Measurements from ENCODE around the gene RNF207. TPM values are rescaled to one million over a fixed set of nuclear protein-coding genes. Genes with fewer than 3 reads are reported as not detected.

RNF207 gene
- total RNA-seq, 1 donor from 2014 or later: 83.3 TPM

DNA sequence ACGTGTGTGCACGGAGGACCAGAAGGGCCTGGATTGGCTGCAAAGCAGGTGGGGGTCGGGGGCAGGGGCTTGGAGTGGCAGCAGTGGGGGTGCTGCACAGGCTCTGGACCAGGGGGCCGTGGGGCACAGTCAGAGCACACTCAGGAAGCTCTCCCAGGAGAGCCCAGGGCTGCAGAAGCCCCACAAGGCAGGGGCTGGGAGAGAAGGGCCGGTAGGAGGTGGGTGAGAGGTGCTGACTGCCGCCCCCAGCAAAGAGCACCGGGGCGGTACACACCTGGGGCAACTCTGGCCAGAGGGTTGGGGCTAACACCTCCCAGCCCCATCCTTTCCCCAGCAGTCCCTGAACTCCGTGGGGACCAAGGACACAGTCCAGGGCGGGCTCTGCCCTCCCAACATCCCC lies 39.7 kb upstream of the RNF207 start:
- Histone ChIP-seq H3K9me3 (replicated peaks) (no peaks in the 10 kb centered on the region), H3K4me3 (no peak overlapping the region), H3K36me3 (no peaks in the 10 kb centered on the region), H3K4me1 (peaks cover 4% of the 10 kb centered on the region), H3K27me3 (ENCODE audit: low read depth) (peaks cover 97% of the 10 kb centered on the region), H3K27ac (replicated peaks) (no peak overlapping the region)
- DNase-seq: no peak
- TF ChIP-seq, protein P1, sequence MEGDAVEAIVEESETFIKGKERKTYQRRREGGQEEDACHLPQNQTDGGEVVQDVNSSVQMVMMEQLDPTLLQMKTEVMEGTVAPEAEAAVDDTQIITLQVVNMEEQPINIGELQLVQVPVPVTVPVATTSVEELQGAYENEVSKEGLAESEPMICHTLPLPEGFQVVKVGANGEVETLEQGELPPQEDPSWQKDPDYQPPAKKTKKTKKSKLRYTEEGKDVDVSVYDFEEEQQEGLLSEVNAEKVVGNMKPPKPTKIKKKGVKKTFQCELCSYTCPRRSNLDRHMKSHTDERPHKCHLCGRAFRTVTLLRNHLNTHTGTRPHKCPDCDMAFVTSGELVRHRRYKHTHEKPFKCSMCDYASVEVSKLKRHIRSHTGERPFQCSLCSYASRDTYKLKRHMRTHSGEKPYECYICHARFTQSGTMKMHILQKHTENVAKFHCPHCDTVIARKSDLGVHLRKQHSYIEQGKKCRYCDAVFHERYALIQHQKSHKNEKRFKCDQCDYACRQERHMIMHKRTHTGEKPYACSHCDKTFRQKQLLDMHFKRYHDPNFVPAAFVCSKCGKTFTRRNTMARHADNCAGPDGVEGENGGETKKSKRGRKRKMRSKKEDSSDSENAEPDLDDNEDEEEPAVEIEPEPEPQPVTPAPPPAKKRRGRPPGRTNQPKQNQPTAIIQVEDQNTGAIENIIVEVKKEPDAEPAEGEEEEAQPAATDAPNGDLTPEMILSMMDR (IDR thresholded peaks at IDR 0.05; ENCODE audit: borderline replicate concordance): no peak
- intact Hi-C loops (cut with micrococcal nuclease): no loop called here

GRCh38 chr1:6166655-6167390 lies 39.1 kb upstream of the RNF207 start:
- Histone ChIP-seq H3K27me3 (ENCODE audit: low read depth) (peaks cover 97% of the 10 kb centered on the region), H3K4me3 (no peak overlapping the region), H3K9me3 (replicated peaks) (no peaks in the 10 kb centered on the region), H3K4me1 (peaks cover 4% of the 10 kb centered on the region), H3K36me3 (no peaks in the 10 kb centered on the region), H3K27ac (replicated peaks) (no peak overlapping the region)
- TF ChIP-seq, protein P1 (IDR thresholded peaks at IDR 0.05; ENCODE audit: borderline replicate concordance): no peak
- no peak for DNase-seq
- intact Hi-C loops (cut with micrococcal nuclease): no loop called here

DNA sequence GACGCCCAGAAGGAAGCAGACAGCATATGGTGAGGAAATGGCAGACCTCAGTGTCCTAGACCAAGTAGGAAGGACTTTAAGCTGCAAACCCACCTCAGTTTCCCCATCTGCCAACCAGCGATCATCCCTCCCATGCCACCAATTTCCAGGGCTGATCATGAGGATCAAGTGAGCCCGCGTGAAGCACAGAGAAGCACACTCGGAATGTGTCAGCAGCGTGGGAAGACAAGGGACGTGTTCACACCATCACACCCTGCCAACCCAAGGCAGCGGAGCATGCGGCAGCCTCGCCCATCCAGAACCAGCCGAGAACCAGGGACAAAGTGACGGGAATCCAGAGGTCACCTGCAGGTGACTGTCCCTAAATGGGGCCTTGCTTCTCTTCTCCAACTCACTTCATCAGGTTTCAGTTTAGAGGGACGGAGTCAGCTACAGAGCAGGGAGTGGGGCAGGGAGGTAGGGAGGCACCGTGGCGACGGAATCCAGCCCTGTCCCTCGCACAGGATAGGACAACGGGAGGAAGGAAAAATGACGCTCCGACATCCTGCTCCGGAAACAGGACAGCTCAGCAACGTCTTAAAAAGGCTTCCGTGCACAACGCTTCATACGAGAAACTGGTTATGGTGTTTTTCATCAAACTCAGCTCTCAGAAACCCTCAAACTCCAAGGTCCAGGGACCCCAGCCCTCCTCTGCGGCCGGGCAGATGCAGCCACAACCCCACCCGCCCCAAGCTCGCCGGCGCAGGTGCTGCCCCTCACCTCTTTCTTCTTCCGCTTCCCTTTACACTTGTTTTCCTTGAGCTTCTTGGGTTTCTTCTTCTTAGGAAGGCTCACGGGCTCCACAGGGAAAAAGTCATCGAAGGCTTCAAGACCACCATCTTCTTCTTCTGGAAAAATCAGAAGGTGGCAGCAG lies 38.3 kb upstream of the RNF207 start:
- Histone ChIP-seq H3K27ac (replicated peaks) (no peak overlapping the region), H3K36me3 (no peaks in the 10 kb centered on the region), H3K4me3 (no peak overlapping the region), H3K9me3 (replicated peaks) (no peaks in the 10 kb centered on the region), H3K27me3 (ENCODE audit: low read depth) (peaks cover 97% of the 10 kb centered on the region), H3K4me1 (peaks cover 4% of the 10 kb centered on the region)
- no peak for DNase-seq
- TF ChIP-seq, protein P1 (IDR thresholded peaks at IDR 0.05; ENCODE audit: borderline replicate concordance): no peak
- intact Hi-C loops (cut with micrococcal nuclease): no loop called here

DNA sequence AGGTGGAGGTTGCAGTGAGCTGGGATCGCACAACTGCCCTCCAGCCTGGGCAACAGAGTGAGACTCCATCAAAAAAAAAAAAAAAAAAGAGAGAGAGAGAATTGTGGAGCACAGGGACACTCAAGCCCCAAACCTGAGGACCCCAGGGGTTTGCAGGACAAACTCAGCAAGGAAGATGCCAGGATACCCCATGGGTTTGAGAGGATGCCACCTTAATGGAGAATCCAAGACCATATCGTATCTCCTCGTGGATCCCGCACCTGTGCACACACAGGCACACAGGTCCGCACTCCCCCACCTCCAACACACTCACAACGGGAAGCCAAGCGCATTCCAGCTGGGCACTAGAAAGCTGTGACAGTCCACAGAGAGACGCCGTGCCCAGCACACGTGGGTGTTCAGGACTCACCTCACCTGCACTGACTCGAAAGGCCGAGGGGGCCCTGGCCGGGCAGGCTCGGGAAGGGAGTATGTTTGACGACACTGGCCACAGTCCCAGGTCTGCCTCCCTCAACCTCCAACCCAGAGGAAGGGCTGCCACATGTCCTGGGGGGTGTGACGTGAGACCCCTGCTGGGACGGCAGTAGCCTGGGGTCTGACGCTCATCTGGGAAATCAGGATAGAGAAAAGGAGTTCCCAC lies 36.9 kb upstream of the RNF207 start:
- Histone ChIP-seq H3K4me1 (peaks cover 4% of the 10 kb centered on the region), H3K36me3 (no peaks in the 10 kb centered on the region), H3K27me3 (ENCODE audit: low read depth) (peaks cover 97% of the 10 kb centered on the region), H3K9me3 (replicated peaks) (no peaks in the 10 kb centered on the region), H3K4me3 (no peak overlapping the region), H3K27ac (replicated peaks) (no peak overlapping the region)
- no peak for DNase-seq
- intact Hi-C loops (cut with micrococcal nuclease): no loop called here
- TF ChIP-seq, protein P1 (IDR thresholded peaks at IDR 0.05; ENCODE audit: borderline replicate concordance): no peak

- H3K27ac ChIP-seq (replicated peaks): no peak overlapping the region
- H3K27me3 ChIP-seq (ENCODE audit: low read depth): peaks cover 95% of the 10 kb centered on the region
- no peaks in the 10 kb centered on the region for H3K36me3 ChIP-seq
- H3K4me3 ChIP-seq: no peak overlapping the region
- intact Hi-C loops (cut with micrococcal nuclease): no loop called here
- H3K4me1 ChIP-seq: peaks cover 4% of the 10 kb centered on the region
- DNase-seq: no peak
- no peaks in the 10 kb centered on the region for H3K9me3 ChIP-seq (replicated peaks)
- TF ChIP-seq, protein P1 (IDR thresholded peaks at IDR 0.05; ENCODE audit: borderline replicate concordance): no peak
Observed at GRCh38 chr1:6170116-6170741, 35.7 kb upstream of the RNF207 start.

Measured in left ventricle myocardium inferior (tissue), 1 donor.